Heart right ventricle (tissue), 16 donors: ENCODE data around the gene HSPH1. TPM values are rescaled to one million over a fixed set of nuclear protein-coding genes. Genes with fewer than 3 reads are reported as not detected.

Source experiments
- ATAC-seq, 8 donors: fragments of 200-7000 bp; cut with Tn5 transposase; one replicate each; pipeline ENCODE4 v1.9.1; 2020; ENCODE audit warnings: mild to moderate bottlenecking in 8 of 8, moderate library complexity in 8 of 8, moderate number of reproducible peaks in 1 of 8
- DNase-seq, 2 donors: peaks; one replicate each; pipeline ENCODE4 v3.0.0-alpha.2; 2020
- H3K27ac ChIP-seq, 10 donors: fragments of 200-600 bp; sonication (generic) in 2 of 10; one replicate each; pipeline versions ENCODE4 v1.5.0 to v1.8.0; 2020 to 2022; ENCODE audit warnings: mild to moderate bottlenecking in 3 of 10
- H3K27me3 ChIP-seq, 7 donors: fragments of 200-600 bp; one replicate each; pipeline ENCODE4 v1.8.0; 2021 to 2022; ENCODE audit warnings: mild to moderate bottlenecking in 2 of 7
- H3K36me3 ChIP-seq, 9 donors: fragments of 200-600 bp; sonication (generic) in 1 of 9; one replicate each; pipeline versions ENCODE4 v1.5.0 to v1.8.0; 2020 to 2022; ENCODE audit warnings: mild to moderate bottlenecking in 2 of 9
- H3K4me1 ChIP-seq, 9 donors: fragments of 200-600 bp; sonication (generic) in 1 of 9; one replicate each; pipeline versions ENCODE4 v1.5.0 to v1.8.0; 2020 to 2022; ENCODE audit warnings: mild to moderate bottlenecking in 4 of 9
- H3K4me3 ChIP-seq, 10 donors: fragments of 200-600 bp; sonication (generic) in 2 of 10; one replicate each; pipeline versions ENCODE4 v1.5.0 to v1.8.0; 2020 to 2022; ENCODE audit warnings: mild to moderate bottlenecking in 7 of 10, moderate library complexity in 2 of 10
- H3K9me3 ChIP-seq, 11 donors: fragments of 200-600 bp in 10 of 11; sonication (generic) in 2 of 11; one replicate each; pipeline versions ENCODE4 v1.5.0 to v1.8.0; 2013 to 2022; ENCODE audit warnings: mild to moderate bottlenecking in 2 of 11, control low read depth in 1 of 11, moderate library complexity in 1 of 11
- CTCF ChIP-seq, 9 donors: fragments of 200-600 bp; sonication (generic) in 2 of 9; IDR thresholded peaks; one replicate each; pipeline versions ENCODE4 v1.5.0 to v1.8.0; 2021 to 2022; ENCODE audit warnings: antibody characterized with exemption in 9 of 9, mild to moderate bottlenecking in 5 of 9, moderate library complexity in 1 of 9
- WGBS, 2 donors: extraction: QIAGEN DNeasy Blood & Tissue Kit; methylation state at CpG; one replicate each; pipeline ENCODE4 v1.1.7; 2013; ENCODE audit warnings: inconsistent platforms in 1 of 2; 5-methylcytosine and 5-hydroxymethylcytosine counted together
- intact Hi-C, 10 donors: fragments of 100-400 bp; cut with DNase I; formaldehyde crosslinking; loops; one replicate each; pipeline versions ENCODE4 v1.11.1 to v1.14.2; 2022
- polyA plus RNA-seq, 2 donors: library from polyadenylated mRNA; stranded (reverse); fragments of 200-250 nt; gene quantifications; one replicate each; pipeline ENCODE4 v1.2.3, GENCODE V29; 2013
- total RNA-seq, 10 donors: library from RNA; stranded (reverse); fragmentation: NEBNext Ultra II Directional in 3 of 10; extraction: Animal tissue kit (Norgen Biotek cat#: 25700) in 3 of 10; gene quantifications; one replicate each; pipeline versions ENCODE4 v1.2.1 to v1.2.4, GENCODE V29; 2021 to 2023
- donor health status: Arrhythmogenic right ventricular cardiomyopathy.
- donor health status: ischemic (EF 13 %, LVEDD 7.1; RV severe dilation, severe dysfunction).
- donor health status: healthy with polysubstance abuse.
- donor health status: DM: no; HTN: yes; CAD: no.
- donor health status: DM: no; HTN: no; CAD: no.
- donor health status: ischemic (EF 25% LVEDD 6.9; RV normal size, moderate dysfunction).
- donor health status: ischemic (EF 25% LVEDD 5.7; RV mildly dilated, moderate dysfunction).
- donor health status: healthy.
- donor health status: DM: yes; HTN: yes; CAD: no.
- donor health status: Ischemic cardiomyopathy.
- donor health status: ischemic (EF 35%, LVEDD 5.7; RV mildly dilated, moderate dysfunction).
- donor health status: nonischemic (EF 11% LVEDD 7.7; RV severe dilation, severe dysfunction).
- donor health status: DM: yes; HTN: yes; CAD: no.
- donor health status: PGD.
- donor health status: ischemic (EF 29% LVEDD 5.4; RV normal size, mild dysfunction).
- donor health status: nonischemic (EF 23%, LVEDD 6.1; RV moderate dilation, normal function).

Gene HSPH1
- total and polyA plus RNA-seq, 12 donors, result 28.4 to 65.4 (median 45.8) TPM

GRCh38 chr13:31124204-31124603, 37.5 kb downstream of the HSPH1 start:
- peaks cover 0 to 26% (median 5%) of the 10 kb centered on the region in 7 donors for H3K27me3 ChIP-seq
- no peak overlapping the region for H3K27ac ChIP-seq
- DNase-seq (no peak), ATAC-seq (no peak)
- 41 to 44% methylated on average over 7 of the region's 7 CpGs for whole genome bisulfite sequencing, 2 donors
- no peaks in the 10 kb centered on the region for H3K9me3 ChIP-seq
- H3K4me3 ChIP-seq, result no peak overlapping the region
- intact Hi-C loops, result no loop called here
- no peaks in the 10 kb centered on the region for H3K4me1 ChIP-seq
- no peak for TF ChIP-seq CTCF (IDR thresholded peaks at IDR 0.05)
- no peaks in the 10 kb centered on the region for H3K36me3 ChIP-seq

- no peaks in the 10 kb centered on the region for H3K4me1 ChIP-seq
- intact Hi-C loops, result no loop called here
- WGBS, 2 donors, result 94 to 97% methylated on average over 12 of the region's 12 CpGs
- DNase-seq (no peak), ATAC-seq (no peak)
- no peak overlapping the region for H3K27ac ChIP-seq
- H3K27me3 ChIP-seq, result peaks cover 0 to 34% (median 12%) of the 10 kb centered on the region in 7 donors
- no peaks in the 10 kb centered on the region for H3K9me3 ChIP-seq
- H3K4me3 ChIP-seq, result no peak overlapping the region
- no peaks in the 10 kb centered on the region for H3K36me3 ChIP-seq
- no peak for TF ChIP-seq CTCF (IDR thresholded peaks at IDR 0.05)
These were observed 39.0 kb downstream of the HSPH1 start for GRCh38 chr13:31122544-31123260.

- Histone ChIP-seq H3K36me3 (no peaks in the 10 kb centered on the region), H3K27me3 (peaks cover 0 to 35% (median 17%) of the 10 kb centered on the region in 7 donors), H3K4me1 (no peaks in the 10 kb centered on the region), H3K9me3 (no peaks in the 10 kb centered on the region), H3K27ac (no peak overlapping the region), H3K4me3 (no peak overlapping the region)
- intact Hi-C loops, result no loop called here
- DNase-seq, result no peak
- no peak for TF ChIP-seq CTCF (IDR thresholded peaks at IDR 0.05)
- WGBS, 2 donors, result 87 to 93% methylated on average over 4 of the region's 4 CpGs
- ATAC-seq, result peak in 1 of 8 donors; percentile 52
These were observed 39.6 kb downstream of the HSPH1 start for GRCh38 chr13:31122143-31122542.

- 60 to 74% methylated on average over 7 of the region's 7 CpGs for WGBS, 2 donors
- Histone ChIP-seq H3K27ac (no peak overlapping the region), H3K27me3 (peaks cover 0 to 35% (median 17%) of the 10 kb centered on the region in 7 donors), H3K4me3 (no peak overlapping the region), H3K36me3 (no peaks in the 10 kb centered on the region), H3K9me3 (no peaks in the 10 kb centered on the region), H3K4me1 (no peaks in the 10 kb centered on the region)
- no peak for ATAC-seq
- intact Hi-C loops, result no loop called here
- no peak for DNase-seq
- TF ChIP-seq CTCF (IDR thresholded peaks at IDR 0.05), result no peak
These were observed 40.1 kb downstream of the HSPH1 start for GRCh38 chr13:31121379-31122140.
